Measurements from ENCODE around the gene NPC1. TPM values are rescaled to one million over a fixed set of nuclear protein-coding genes. Genes with fewer than 3 reads are reported as not detected.

NPC1 gene
- total RNA-seq, 4 donors from 2014 or later = 35.7 to 99.4 (median 46.2) TPM

GRCh38 chr18:23593720-23594119 lies 7.4 kb upstream of the NPC1 start:
- Histone ChIP-seq H3K9me3 (no peaks in the 10 kb centered on the region), H3K4me1 (no peaks in the 10 kb centered on the region), H3K27me3 (no peaks in the 10 kb centered on the region), H3K36me3 (no peaks in the 10 kb centered on the region), H3K27ac (no peak overlapping the region), H3K4me3 (no peak overlapping the region)
- in situ Hi-C loops (cut with MboI; ENCODE audit: low sequenced_read_pairs in 4 of 4) = loop anchor here in 1 of 4 donors (25.0 kb wide), 1 partner anchor 456 kb away; the partner anchor contains the start of gene CABLES1
- no peak for ATAC-seq
- TF ChIP-seq, protein P1, sequence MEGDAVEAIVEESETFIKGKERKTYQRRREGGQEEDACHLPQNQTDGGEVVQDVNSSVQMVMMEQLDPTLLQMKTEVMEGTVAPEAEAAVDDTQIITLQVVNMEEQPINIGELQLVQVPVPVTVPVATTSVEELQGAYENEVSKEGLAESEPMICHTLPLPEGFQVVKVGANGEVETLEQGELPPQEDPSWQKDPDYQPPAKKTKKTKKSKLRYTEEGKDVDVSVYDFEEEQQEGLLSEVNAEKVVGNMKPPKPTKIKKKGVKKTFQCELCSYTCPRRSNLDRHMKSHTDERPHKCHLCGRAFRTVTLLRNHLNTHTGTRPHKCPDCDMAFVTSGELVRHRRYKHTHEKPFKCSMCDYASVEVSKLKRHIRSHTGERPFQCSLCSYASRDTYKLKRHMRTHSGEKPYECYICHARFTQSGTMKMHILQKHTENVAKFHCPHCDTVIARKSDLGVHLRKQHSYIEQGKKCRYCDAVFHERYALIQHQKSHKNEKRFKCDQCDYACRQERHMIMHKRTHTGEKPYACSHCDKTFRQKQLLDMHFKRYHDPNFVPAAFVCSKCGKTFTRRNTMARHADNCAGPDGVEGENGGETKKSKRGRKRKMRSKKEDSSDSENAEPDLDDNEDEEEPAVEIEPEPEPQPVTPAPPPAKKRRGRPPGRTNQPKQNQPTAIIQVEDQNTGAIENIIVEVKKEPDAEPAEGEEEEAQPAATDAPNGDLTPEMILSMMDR (IDR thresholded peaks at IDR 0.05 in 4 of 5, conservative IDR thresholded peaks at IDR 0.05 in 1 of 5) = no peak
- TF ChIP-seq POLR2A (IDR thresholded peaks at IDR 0.05) = no peak
- no peak for DNase-seq
- intact Hi-C loops (cut with DNase I; ENCODE audit: low total_unique reads) = no loop called here

DNA sequence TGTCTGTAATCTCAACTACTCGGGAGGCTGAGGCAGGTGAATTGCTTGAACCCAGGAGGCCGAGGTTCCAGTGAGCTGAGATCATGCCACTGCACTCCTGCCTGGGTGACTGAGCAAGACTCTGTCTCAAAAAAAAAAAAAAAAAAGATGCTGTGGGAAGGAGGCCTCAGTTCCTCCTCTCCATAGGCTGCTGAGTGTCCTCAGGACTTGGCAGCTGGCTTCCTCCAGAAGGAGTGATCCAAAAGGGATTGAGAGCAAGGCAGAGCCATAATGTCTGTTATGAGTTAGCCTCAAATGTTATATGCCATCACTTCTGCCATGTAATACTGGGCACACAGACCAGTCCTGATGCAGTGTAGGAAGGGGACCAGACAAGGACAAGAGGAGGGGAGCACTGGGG lies 6.6 kb upstream of the NPC1 start:
- Histone ChIP-seq H3K27me3 (no peaks in the 10 kb centered on the region), H3K4me3 (no peak overlapping the region), H3K36me3 (no peaks in the 10 kb centered on the region), H3K9me3 (no peaks in the 10 kb centered on the region), H3K4me1 (no peaks in the 10 kb centered on the region), H3K27ac (no peak overlapping the region)
- ATAC-seq (no peak), DNase-seq (no peak)
- in situ Hi-C loops (cut with MboI; ENCODE audit: low sequenced_read_pairs in 4 of 4) = loop anchor here in 1 of 4 donors (25.0 kb wide), 1 partner anchor 456 kb away; the partner anchor contains the start of gene CABLES1
- intact Hi-C loops (cut with DNase I; ENCODE audit: low total_unique reads) = no loop called here
- no peak for TF ChIP-seq POLR2A (IDR thresholded peaks at IDR 0.05)
- TF ChIP-seq, protein P1 (IDR thresholded peaks at IDR 0.05 in 4 of 5, conservative IDR thresholded peaks at IDR 0.05 in 1 of 5) = no peak

DNA sequence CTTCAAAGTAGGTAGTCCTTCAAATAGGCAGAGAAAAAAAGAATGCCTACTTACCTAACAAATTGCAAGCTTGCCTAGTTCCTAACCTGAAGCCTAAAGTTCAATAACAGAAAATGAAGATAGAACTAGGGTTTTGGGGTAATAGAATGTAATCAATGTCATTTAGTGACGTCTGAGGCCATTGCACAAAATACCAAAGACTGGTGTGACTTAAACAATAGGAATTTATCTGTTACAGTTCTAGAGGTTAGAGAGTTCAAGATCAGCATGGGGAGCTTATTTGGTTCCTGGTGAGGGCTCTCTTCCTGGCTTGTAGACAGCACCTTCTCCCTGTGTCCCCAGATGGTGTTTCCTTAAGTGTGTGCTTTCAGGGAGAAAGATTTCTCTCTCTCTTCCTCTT lies 4.7 kb upstream of the NPC1 start:
- DNase-seq = no peak
- no peaks in the 10 kb centered on the region for H3K27me3 ChIP-seq
- H3K27ac ChIP-seq = no peak overlapping the region
- no peak overlapping the region for H3K4me3 ChIP-seq
- no peak for TF ChIP-seq POLR2A (IDR thresholded peaks at IDR 0.05)
- TF ChIP-seq, protein P1 (IDR thresholded peaks at IDR 0.05 in 4 of 5, conservative IDR thresholded peaks at IDR 0.05 in 1 of 5) = no peak
- no peaks in the 10 kb centered on the region for H3K36me3 ChIP-seq
- H3K9me3 ChIP-seq = no peaks in the 10 kb centered on the region
- H3K4me1 ChIP-seq = peaks cover 0 to 4% of the 10 kb centered on the region in 2 donors
- intact Hi-C loops (cut with DNase I; ENCODE audit: low total_unique reads) (no loop called here), in situ Hi-C loops (cut with MboI; ENCODE audit: low sequenced_read_pairs in 4 of 4) (loop anchor here in 1 of 4 donors (25.0 kb wide), 1 partner anchor 454 kb away; the partner anchor contains the start of gene CABLES1)
- no peak for ATAC-seq

GRCh38 chr18:23588836-23589560 lies 2.7 kb upstream of the NPC1 start:
- H3K36me3 ChIP-seq = no peaks in the 10 kb centered on the region
- intact Hi-C loops (cut with DNase I; ENCODE audit: low total_unique reads) (loop anchor here (10.0 kb wide), 2 partner anchors 626 to 654 kb away; partner anchors contain the start of gene RBBP8), in situ Hi-C loops (cut with MboI; ENCODE audit: low sequenced_read_pairs in 4 of 4) (loop anchor here in 3 of 4 donors (5.0 to 25.0 kb wide), 3 partner anchors 72 to 452 kb away; partner anchors contain the start of gene CABLES1 (in 1 of the 3))
- no peaks in the 10 kb centered on the region for H3K27me3 ChIP-seq
- peaks cover 14 to 15% of the 10 kb centered on the region in 2 donors for H3K4me1 ChIP-seq
- H3K9me3 ChIP-seq = no peaks in the 10 kb centered on the region
- no peak overlapping the region for H3K27ac ChIP-seq
- ATAC-seq = no peak
- TF ChIP-seq, protein P1 (IDR thresholded peaks at IDR 0.05 in 4 of 5, conservative IDR thresholded peaks at IDR 0.05 in 1 of 5) = no peak
- no peak for TF ChIP-seq POLR2A (IDR thresholded peaks at IDR 0.05)
- no peak overlapping the region for H3K4me3 ChIP-seq
- no peak for DNase-seq
